Sigmoid colon (tissue), 4 donors: Measurements from ENCODE around the gene ICAM3.

Experiments used
- EP300 ChIP-seq, 4 donors: sonication (generic); formaldehyde crosslinking; IDR thresholded peaks; one replicate each; pipeline ENCODE4 v1.6.1; 2017; ENCODE audit warnings: antibody characterized with exemption in 4 of 4
- POLR2A ChIP-seq, 2 donors: fragments of 450-650 bp; IDR thresholded peaks; one replicate each; pipeline ENCODE4 v1.6.1; 2016; ENCODE audit warnings: antibody characterized with exemption in 2 of 2, mild to moderate bottlenecking in 2 of 2, moderate library complexity in 2 of 2
- TF ChIP-seq, protein P1 (sequence below), 4 experiments: fragments of 450-650 bp in 3 of 4; fragments of 200-600 bp in 1 of 4; IDR thresholded peaks; one replicate each; pipeline ENCODE4 v1.5.1; 2016 to 2019; ENCODE audit warnings: antibody characterized with exemption in 4 of 4, mild to moderate bottlenecking in 3 of 4, moderate library complexity in 2 of 4

DNA sequence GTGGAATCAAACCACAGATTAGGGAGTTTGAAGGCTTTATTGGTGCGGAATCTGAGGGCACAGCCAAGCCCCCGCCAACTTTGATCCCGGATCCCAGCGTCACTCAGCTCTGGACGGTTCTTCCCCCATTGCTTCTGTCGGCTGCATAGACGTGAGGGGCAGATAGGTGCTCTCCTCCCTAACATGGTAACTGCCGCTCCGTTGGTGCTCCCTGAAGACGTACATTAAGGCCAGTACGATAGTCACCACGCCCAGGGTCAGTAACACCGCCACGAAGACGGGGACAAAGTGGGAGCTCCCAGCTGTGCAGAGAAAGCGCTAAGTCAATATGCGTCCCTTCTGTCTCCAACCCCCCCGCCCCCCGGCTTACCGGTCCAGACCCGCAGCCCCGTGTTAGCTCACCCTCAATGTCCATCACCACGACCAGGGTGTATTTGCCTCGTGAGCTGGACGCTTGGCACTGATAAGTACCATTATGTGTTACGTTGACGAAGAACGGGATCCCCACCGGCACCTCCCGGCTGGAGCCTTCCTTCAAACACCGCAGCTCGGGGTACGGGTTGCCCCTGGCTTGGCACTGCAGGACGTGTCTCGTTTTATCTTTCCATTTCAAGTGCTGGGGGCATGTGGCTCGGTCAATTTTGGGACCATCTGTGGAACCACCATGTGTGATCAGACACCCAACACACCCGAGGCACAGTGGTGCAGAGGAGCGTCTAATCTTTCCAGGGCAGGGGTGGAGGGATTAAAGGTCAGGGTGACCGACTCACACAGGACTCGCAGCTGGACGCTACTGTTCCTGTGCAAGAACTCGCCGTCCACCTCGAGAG lies 5.5 kb downstream of the ICAM3 start:
- TF ChIP-seq POLR2A (IDR thresholded peaks at IDR 0.05) (no peak), EP300 (IDR thresholded peaks at IDR 0.05) (no peak)
- TF ChIP-seq, protein P1, sequence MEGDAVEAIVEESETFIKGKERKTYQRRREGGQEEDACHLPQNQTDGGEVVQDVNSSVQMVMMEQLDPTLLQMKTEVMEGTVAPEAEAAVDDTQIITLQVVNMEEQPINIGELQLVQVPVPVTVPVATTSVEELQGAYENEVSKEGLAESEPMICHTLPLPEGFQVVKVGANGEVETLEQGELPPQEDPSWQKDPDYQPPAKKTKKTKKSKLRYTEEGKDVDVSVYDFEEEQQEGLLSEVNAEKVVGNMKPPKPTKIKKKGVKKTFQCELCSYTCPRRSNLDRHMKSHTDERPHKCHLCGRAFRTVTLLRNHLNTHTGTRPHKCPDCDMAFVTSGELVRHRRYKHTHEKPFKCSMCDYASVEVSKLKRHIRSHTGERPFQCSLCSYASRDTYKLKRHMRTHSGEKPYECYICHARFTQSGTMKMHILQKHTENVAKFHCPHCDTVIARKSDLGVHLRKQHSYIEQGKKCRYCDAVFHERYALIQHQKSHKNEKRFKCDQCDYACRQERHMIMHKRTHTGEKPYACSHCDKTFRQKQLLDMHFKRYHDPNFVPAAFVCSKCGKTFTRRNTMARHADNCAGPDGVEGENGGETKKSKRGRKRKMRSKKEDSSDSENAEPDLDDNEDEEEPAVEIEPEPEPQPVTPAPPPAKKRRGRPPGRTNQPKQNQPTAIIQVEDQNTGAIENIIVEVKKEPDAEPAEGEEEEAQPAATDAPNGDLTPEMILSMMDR (IDR thresholded peaks at IDR 0.05) = no peak
